Fibroblast of skin of left biceps (primary cell): ENCODE measurements around the gene TUBB.
A peak's percentile ranks its signal among the peaks of the same experiment; 100 is the strongest.

ENCODE experiments used
- DNase-seq, 2 experiments: peaks; one replicate each; pipeline ENCODE4 v3.0.0-alpha.2; 2013; ENCODE audit warnings: low read depth in 2 of 2

The TUBB gene

DNA sequence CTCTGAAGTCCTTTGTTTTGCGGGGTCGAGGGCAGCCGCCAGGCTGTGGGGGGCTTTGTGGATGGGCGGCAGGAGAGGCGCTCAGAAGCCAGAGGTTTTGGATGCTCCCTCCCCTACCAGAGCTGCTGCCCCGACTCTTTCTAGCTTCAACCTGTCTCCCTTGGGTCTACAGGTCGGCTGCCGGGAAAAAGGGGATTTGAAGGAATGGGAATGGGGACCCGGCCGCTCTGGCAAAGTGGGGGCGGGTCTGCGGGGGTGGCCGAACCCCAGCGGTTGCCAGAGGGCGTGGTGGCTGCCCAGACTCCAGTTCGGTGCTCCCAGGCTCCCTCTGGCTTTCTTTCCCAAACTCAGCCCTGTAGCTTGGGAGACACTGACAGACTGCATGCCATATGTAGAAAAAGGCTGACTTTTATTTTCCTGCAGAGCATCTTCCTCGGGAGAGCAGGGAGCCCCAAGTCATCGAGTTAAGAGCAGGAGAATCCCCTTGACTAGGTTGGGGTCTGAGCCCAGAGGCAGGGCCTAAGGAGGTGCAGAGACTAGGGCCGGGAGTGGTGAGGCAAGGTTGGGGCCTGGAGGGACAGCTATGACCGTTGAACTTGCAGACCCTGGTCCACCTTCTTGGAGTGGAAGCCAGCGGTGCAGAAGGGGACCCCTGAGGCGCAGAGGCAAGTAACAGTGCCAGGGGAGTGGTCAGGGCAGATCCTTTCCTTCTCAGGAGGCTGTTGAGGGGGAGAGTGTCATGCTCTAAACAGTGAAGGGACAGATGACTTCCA, 32.3 kb upstream of the TUBB start:
- DNase-seq, result no peak

GRCh38 chr6:30688569-30688968, 31.6 kb upstream of the TUBB start:
- DNase-seq, result no peak

GRCh38 chr6:30689022-30689865, 30.9 kb upstream of the TUBB start:
- no peak for DNase-seq

- no peak for DNase-seq
Measured at GRCh38 chr6:30689985-30690384, 30.2 kb upstream of the TUBB start.

- DNase-seq, result peak in 1 of 2 experiments; percentile 57
Measured at GRCh38 chr6:30690403-30691207, 29.5 kb upstream of the TUBB start, which contains the start of gene NRM. NRM (minus strand) TSS chr6:30690984; CDS start chr6:30690974, 10 bp downstream.

DNA sequence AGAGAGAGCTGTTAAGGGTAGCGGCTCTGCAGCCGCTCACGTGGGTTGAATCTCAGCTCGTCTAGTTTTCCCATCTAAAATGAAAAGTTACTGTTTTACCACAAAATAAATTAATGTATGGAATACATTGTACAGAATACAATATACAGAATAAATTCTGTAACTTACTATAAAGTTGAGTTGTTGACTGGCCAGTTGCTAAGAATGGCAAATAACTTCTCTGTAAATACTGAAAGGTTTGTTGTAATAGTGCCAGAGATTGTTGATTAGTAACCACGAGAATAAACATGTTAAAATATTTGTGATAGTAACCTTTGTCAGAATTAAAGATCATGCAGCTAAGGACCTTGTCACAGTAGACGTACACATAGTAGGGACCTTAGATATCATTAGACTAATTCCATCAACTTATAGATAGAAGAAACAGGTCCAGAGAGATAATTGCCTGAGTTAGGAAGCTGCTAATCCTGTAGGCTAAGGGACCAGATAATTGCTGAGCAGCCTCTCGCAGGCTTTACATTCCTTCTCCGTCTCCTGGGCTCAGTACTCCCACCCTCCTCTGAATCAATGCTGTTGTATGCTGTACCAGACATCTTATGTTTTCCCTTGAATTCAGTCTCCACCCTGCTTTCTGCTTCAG, 28.8 kb upstream of the TUBB start:
- DNase-seq, result no peak

DNA sequence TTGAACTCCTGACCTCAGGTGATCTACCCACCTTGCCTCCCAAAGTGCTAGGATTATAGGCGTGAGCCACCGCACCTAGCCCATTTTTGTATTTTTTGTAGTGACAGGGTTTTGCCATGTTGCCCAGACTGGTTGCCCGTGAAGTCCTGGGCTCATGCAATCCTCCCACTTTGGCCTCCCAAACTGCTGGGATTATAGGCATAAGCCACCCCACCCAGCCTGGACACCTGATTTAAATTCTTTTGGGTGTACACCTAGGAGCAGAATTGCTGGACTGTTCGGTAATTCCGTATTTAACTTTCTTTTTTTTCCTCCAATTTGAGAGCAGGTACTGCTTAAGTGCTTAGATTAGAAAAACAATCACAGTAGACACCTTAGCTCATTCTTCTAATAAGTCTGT, 23.7 kb upstream of the TUBB start:
- no peak for DNase-seq

GRCh38 chr6:30700340-30700739, 19.8 kb upstream of the TUBB start:
- no peak for DNase-seq

GRCh38 chr6:30703011-30703410, 17.1 kb upstream of the TUBB start:
- no peak for DNase-seq

- DNase-seq, result no peak
Measured at GRCh38 chr6:30703821-30704220, 16.3 kb upstream of the TUBB start.

DNA sequence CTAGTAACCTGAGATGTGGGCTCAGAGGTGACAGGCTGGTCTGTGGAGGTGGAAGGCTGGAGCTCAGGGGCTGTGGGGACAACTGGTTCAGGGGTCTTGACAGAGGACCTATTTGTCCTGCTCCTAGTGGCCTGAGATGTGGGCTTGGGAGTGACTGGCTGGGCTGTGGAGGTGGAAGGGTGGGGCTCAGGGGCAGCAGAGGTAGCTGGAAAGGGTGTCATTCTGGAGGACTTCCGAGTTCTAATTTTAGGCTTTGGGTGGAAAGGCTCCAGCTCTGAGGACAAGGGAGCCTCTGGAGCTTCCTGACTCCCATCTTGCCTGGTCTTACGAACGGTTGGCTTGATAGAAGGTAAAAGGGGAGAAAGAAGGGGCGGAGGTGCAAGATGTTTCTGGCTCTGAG, 14.5 kb upstream of the TUBB start:
- no peak for DNase-seq

DNA sequence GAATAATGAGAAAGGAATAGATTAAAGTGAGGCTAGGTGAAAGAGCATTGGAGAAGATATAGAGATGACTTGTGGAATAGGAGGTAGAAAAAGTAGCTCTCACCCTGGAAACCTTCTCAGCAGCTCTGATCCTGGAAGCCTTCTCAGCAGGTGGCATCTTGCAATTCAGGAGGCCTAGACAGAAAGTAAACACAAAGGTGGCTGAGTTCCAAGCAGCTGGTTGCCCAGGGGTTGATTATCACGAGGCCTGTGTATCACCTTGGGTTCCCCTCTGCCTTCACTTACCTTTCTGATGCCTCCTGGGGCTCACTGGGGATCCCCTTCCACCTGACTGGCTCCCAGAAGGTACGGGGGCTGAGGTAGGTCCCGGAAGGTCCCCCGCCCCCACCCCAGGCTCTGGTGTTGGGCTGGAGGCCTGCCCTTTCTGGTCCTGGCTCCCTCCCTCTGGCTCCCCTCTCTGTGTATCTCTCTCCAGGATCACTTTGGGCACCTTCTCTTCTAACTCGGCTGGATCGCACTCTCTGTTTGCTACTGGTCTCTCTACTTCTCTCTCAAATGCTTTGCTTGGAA, 12.8 kb upstream of the TUBB start:
- DNase-seq, result no peak

GRCh38 chr6:30709101-30709868, 10.9 kb upstream of the TUBB start:
- no peak for DNase-seq

DNA sequence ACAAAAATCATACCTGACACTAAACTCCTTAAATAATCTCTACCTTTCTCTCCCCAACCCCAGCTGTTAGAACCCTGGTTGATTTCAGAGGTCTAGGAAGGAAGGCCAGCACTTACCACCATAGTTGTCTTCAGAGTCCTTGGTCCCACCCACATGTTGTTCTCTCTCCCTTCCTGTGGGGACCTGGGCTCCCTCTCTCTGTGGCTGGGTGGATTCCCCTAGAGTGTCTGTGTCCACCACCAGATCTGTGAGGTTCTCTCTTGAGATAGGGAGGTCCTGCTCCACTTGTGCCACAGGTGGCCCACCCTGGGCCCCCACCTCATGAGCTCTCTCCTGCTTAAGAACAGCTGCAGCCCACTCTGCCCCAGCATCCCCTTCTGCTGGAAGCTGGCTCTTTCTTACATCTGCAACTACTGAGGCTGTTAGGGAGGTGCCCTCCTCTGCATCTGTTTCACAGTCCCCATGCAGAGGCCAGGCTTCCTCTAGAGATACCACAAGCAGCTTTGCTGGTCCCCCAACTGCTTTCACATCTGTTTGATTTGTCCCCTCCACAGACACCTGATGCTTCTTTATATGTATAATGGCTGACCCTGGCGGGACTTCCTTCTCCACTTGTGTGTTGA, 8.3 kb upstream of the TUBB start:
- DNase-seq, result no peak

- DNase-seq, result no peak
Measured at GRCh38 chr6:30712441-30712945, 7.7 kb upstream of the TUBB start.

- no peak for DNase-seq
Measured at GRCh38 chr6:30714263-30714662, 5.9 kb upstream of the TUBB start.

GRCh38 chr6:30716879-30717128, 3.3 kb upstream of the TUBB start:
- DNase-seq, result no peak

- peak; percentile 100 for DNase-seq
Measured at GRCh38 chr6:30717129-30717844, 2.9 kb upstream of the TUBB start, which contains the start of gene MDC1. MDC1 (minus strand) TSS chr6:30717281; CDS start chr6:30715175, 2,106 bp downstream.
